ENCODE data around the gene ARHGAP25. TPM values are rescaled to one million over a fixed set of nuclear protein-coding genes. Genes with fewer than 3 reads are reported as not detected.
A peak's percentile ranks its signal among the peaks of the same experiment; 100 is the strongest.

Gene ARHGAP25
- total RNA-seq, 1 donor from 2014 or later, result 4.6 TPM

GRCh38 chr2:68710336-68710735 lies 24.3 kb upstream of the ARHGAP25 start:
- no peak for TF ChIP-seq CTCF (IDR thresholded peaks at IDR 0.05; ENCODE audit: unreplicated experiment)
- Mint-ChIP-seq H3K4me1 (ENCODE audit: unreplicated experiment) (peaks cover 5% of the 10 kb centered on the region), H3K27ac (ENCODE audit: unreplicated experiment) (no peak overlapping the region), H3K4me3 (ENCODE audit: unreplicated experiment) (no peak overlapping the region), H3K9me3 (ENCODE audit: unreplicated experiment) (no peaks in the 10 kb centered on the region), H3K27me3 (ENCODE audit: unreplicated experiment) (no peaks in the 10 kb centered on the region), H3K36me3 (ENCODE audit: low read depth, unreplicated experiment) (no peaks in the 10 kb centered on the region)
- no peak for DNase-seq (ENCODE audit: low spot score)

- Mint-ChIP-seq H3K27me3 (ENCODE audit: unreplicated experiment) (no peaks in the 10 kb centered on the region), H3K4me3 (ENCODE audit: unreplicated experiment) (no peak overlapping the region)
Observed at GRCh38 chr2:68710756-68711155, 23.9 kb upstream of the ARHGAP25 start.

GRCh38 chr2:68714866-68715265 lies 19.7 kb upstream of the ARHGAP25 start:
- Mint-ChIP-seq H3K36me3 (ENCODE audit: low read depth, unreplicated experiment) (no peaks in the 10 kb centered on the region), H3K27me3 (ENCODE audit: unreplicated experiment) (no peaks in the 10 kb centered on the region)

More at GRCh38 chr2:68710756-68711155, 23.9 kb upstream of the ARHGAP25 start:
- Mint-ChIP-seq H3K36me3 (ENCODE audit: low read depth, unreplicated experiment) (no peaks in the 10 kb centered on the region), H3K27ac (ENCODE audit: unreplicated experiment) (no peak overlapping the region), H3K9me3 (ENCODE audit: unreplicated experiment) (no peaks in the 10 kb centered on the region), H3K4me1 (ENCODE audit: unreplicated experiment) (peaks cover 5% of the 10 kb centered on the region)
- no peak for TF ChIP-seq CTCF (IDR thresholded peaks at IDR 0.05; ENCODE audit: unreplicated experiment)
- no peak for DNase-seq (ENCODE audit: low spot score)

GRCh38 chr2:68715353-68716041 lies 19.1 kb upstream of the ARHGAP25 start:
- H3K4me1 Mint-ChIP-seq (ENCODE audit: unreplicated experiment), result no peaks in the 10 kb centered on the region
- TF ChIP-seq CTCF (IDR thresholded peaks at IDR 0.05; ENCODE audit: unreplicated experiment), result peak; percentile 66
- H3K27ac Mint-ChIP-seq (ENCODE audit: unreplicated experiment), result no peak overlapping the region

More at GRCh38 chr2:68714866-68715265, 19.7 kb upstream of the ARHGAP25 start:
- no peak for TF ChIP-seq CTCF (IDR thresholded peaks at IDR 0.05; ENCODE audit: unreplicated experiment)
- DNase-seq (ENCODE audit: low spot score), result no peak
- no peak overlapping the region for H3K27ac Mint-ChIP-seq (ENCODE audit: unreplicated experiment)
- H3K4me1 Mint-ChIP-seq (ENCODE audit: unreplicated experiment), result no peaks in the 10 kb centered on the region
- H3K4me3 Mint-ChIP-seq (ENCODE audit: unreplicated experiment), result no peak overlapping the region
- no peaks in the 10 kb centered on the region for H3K9me3 Mint-ChIP-seq (ENCODE audit: unreplicated experiment)

GRCh38 chr2:68716604-68717304 lies 17.9 kb upstream of the ARHGAP25 start:
- H3K4me1 Mint-ChIP-seq (ENCODE audit: unreplicated experiment), result peaks cover 1% of the 10 kb centered on the region
- no peaks in the 10 kb centered on the region for H3K27me3 Mint-ChIP-seq (ENCODE audit: unreplicated experiment)
- H3K9me3 Mint-ChIP-seq (ENCODE audit: unreplicated experiment), result no peaks in the 10 kb centered on the region
- no peak overlapping the region for H3K4me3 Mint-ChIP-seq (ENCODE audit: unreplicated experiment)
- no peak for TF ChIP-seq CTCF (IDR thresholded peaks at IDR 0.05; ENCODE audit: unreplicated experiment)
- DNase-seq (ENCODE audit: low spot score), result no peak
- no peaks in the 10 kb centered on the region for H3K36me3 Mint-ChIP-seq (ENCODE audit: low read depth, unreplicated experiment)
- H3K27ac Mint-ChIP-seq (ENCODE audit: unreplicated experiment), result no peak overlapping the region

More at GRCh38 chr2:68715353-68716041, 19.1 kb upstream of the ARHGAP25 start:
- no peak overlapping the region for H3K4me3 Mint-ChIP-seq (ENCODE audit: unreplicated experiment)
- H3K27me3 Mint-ChIP-seq (ENCODE audit: unreplicated experiment), result no peaks in the 10 kb centered on the region
- H3K36me3 Mint-ChIP-seq (ENCODE audit: low read depth, unreplicated experiment), result no peaks in the 10 kb centered on the region
- H3K9me3 Mint-ChIP-seq (ENCODE audit: unreplicated experiment), result no peaks in the 10 kb centered on the region
- peak; percentile 68 for DNase-seq (ENCODE audit: low spot score)
